Measurements from ENCODE around the gene KDM4B.

The KDM4B gene

DNA sequence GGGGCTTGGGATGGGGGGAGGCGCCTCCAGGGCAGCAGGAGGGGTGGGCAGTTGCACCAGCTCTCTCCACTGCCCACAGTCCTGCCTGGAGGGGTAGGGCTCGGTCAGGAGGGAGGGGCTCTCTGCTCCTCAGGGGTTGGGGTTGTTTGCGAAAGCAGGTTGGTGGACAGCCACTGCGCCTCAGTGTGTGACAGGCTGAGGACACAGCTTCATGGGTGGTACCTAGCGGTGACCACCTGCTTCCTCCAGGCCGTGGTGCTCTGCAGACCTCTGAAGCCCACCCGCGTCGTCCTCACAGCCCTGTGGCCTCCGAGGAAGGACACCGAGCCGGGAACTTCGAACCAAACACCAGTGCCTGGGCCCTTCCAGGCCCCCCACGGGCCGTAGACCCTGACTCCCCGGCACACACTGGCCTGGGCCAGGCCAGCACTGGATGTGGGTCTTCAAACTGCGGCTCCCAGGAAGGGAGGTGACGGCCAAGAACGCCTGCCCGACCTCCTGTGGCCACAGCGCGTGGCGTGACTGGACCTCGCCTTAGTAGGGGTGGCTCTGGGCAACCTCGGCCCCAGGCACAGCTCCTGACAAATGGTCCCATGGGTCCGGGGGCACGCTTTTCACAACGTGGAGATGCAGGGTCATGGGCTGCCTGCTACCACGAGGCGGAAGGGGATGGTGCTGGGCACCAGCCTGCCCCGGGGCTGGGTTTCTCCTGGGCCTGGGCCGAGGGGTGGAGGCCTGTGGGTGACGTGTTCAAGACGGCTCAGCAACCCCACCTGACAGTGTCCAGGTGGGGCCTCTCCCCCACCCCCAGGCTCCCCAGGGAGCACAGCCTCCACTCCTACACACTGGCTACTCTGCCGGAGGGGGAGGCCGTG, 173.2 kb downstream of the KDM4B start:
- DNase-seq = no peak

DNA sequence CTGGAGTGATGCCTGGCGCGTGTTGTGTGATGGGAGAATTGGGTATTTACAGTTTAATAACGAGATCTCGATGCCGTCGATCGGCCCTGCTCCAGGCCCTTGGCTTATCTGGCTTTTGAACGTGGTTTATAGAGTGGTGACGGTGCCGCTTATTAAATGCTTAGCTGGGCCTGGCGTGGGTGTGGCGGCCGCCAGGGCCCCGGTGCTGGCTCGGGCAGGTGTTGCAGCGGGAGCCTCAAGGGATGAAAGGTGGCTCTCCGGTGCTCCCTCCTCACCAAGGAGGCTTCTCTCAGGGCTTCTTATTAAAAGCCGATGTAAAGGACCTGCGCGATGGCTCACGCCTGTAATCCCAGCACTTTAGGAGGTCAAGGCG, 173.8 kb downstream of the KDM4B start:
- no peak for DNase-seq

DNA sequence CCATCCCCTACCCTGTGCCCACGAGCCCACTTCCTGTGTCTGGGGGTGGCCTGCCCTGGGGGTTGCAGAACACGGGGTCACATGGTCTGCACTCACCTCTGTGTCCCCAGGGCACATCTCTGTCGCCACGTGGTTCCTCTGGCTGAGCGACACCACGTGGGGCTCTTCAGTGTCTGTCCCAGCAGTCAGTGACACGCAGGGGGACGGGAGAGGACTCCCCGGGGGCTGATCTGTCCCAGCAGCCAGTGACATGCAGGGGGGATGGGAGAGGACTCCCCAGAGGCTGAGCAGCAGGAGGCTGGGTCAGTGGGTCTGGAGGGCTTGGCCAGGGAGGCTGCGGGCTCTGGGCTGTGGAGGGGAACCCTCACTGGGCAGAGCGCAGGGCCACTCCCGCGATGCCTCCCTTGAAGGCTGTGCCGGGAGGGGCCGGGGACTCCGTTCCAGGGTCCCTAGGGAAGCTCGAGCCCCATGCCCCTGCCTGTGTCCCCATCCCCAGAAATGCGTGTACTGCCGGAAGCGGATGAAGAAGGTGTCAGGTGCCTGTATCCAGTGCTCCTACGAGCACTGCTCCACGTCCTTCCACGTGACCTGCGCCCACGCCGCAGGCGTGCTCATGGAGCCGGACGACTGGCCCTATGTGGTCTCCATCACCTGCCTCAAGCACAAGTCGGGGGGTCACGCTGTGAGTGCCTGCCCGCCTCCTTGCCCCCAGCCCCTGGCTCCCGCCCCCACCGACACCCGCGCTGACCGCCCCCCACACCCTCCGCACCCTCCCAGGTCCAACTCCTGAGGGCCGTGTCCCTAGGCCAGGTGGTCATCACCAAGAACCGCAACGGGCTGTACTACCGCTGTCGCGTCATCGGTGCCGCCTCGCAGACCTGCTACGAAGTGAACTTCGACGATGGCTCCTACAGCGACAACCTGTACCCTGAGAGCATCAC, 174.8 kb downstream of the KDM4B start:
- DNase-seq = no peak

DNA sequence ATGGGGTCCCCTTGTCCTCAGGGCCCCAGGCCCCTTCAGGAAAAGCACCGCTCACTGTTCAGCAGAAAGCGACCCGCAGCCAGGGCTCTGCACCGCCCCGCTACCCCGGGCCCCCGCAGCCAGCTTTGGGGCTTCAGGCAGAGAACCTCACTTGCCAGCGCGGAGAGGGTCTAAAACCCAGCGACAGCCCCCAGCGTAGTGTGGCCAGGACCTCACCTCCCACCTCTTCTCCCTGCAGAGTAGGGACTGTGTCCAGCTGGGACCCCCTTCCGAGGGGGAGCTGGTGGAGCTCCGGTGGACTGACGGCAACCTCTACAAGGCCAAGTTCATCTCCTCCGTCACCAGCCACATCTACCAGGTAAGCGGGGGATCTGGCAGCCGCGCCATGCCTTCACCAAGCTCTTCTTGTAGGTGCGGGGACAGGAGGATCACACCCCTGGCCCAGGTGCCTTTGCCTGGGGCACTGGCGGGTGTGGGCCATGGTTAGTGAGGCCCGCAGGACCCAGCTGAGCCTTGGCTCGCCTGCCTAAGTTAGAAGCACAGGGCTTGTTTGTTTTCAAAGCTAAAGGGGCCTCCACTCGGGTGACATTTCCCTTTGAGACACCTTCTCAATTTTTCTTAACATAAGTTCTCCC, 175.7 kb downstream of the KDM4B start:
- no peak for DNase-seq

DNA sequence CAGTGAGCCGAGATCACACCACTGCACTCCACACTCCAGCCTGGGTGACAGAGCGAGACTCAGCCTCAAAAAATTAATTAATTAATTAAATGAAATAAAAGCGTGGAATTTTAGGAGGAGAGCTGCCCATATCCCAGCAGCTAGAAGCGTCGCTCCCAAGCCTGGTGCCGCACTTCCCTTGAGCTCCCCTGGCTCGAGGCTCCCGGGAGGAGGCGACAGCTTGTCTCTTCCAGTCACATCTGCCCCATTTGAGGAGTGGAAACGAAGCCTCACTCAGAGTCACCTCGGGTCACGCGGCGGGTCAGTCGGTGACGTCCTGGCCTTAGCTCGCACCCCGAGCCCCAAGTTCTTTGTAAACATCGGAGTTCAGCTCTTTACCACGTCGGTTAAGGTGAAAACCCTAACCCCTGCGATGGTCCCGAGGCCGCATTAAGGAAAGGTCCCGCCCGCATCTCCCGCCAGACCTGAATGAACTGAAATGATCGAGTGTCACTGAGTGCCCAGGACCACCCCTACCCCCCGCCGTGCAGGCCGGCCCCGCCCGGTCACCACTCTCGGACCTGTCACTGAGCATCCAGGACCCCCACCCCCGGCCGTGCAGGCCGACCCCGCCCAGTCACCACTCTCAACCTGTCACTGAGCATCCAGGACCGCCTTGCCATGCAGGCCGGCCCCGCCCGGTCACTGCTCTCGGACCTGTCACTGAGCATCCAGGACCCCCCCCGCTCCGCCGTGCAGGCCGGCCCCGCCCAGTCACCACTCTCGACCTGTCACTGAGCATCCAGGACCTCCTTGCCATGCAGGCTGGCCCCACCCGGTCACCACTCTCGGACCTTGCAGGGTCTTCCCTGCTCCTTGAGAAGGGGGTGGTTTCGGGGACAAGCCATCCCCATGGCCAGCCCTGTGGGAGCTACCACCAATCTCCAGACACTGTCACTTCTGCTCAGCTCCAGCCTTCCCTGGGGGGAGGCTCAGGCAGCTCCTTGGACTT, 176.9 kb downstream of the KDM4B start:
- DNase-seq = peak; percentile 20

DNA sequence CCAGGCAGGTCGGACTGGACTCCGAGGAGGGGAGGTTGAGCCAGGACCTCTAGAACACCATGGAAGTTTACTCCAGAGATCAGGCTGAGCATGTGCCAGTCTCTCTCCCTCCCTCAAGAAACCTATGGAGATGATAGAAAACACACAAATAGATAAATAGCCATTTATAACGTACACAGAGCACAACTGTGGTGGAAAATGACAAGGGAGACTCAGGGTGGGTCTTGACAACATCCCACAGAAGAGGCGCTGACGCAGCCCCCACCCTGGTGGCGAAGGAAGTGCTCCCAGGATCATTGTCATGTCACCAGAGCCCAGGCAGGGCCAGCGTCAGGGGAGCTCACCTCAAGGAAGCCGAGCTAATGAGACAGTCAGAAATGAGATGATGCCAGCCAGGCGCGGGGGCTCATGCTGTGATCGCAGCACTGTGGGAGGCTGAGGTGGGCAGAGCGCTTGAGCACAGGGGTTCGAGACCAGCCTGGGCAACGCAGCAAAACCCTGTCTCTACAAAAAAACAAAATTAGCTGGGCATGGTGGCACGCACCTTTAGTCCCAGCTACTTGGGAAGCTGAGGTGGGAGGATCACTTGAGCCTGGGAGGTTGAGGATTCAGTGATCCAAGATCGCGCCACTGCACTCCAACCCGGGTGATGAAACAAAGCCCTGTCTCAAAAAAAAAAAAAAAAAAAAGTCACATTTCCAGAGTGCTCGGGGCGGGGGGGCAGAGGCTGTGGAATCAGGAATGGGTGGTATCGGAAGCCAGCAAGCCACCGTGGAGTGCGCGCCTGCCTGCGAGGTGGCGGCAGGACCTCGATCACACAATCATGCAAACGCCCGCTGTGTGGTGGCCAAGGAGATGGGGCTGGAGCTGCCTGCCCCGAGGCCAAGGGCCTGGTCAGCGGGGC, 178.4 kb downstream of the KDM4B start:
- DNase-seq = no peak

DNA sequence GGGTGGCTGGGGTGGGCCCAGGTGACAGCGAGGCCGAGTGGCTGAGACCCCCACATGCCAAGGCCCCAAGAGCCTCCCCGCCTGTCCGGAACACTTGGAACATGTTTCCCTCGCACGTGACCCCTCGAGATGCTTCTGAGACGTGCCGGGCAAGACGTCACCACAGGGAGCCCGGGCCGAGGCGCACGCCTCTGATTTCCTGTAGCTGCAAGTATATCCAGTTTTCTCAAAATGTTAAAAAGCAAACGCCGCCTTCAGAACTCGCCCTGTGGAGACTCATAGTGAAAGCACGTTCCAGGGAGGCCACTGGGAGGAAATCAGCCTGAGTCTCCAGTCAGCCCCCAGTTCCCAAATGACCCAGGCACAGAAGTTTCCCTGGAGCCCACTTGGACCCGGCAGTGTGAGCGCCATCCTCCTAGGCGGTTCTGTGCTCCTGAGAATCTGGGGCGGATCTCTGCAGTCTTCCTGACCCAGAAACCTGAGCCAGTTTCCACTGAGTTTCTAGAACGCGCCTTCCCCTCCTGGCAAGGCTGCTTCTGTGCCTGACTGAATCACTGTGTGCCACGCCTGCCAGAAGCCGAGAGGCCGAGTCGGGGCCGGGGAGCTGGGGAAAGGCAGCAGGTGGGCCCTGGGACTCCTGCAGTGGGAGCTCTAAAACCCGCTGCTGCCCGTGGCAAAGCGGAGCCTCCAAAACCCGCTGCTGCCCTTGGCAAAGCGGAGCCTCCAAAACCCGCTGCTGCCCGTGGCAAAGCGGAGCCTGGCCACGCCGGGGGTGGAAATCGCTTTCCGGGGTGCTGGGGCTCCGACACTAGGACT, 179.3 kb downstream of the KDM4B start:
- peak; percentile 52 for DNase-seq

DNA sequence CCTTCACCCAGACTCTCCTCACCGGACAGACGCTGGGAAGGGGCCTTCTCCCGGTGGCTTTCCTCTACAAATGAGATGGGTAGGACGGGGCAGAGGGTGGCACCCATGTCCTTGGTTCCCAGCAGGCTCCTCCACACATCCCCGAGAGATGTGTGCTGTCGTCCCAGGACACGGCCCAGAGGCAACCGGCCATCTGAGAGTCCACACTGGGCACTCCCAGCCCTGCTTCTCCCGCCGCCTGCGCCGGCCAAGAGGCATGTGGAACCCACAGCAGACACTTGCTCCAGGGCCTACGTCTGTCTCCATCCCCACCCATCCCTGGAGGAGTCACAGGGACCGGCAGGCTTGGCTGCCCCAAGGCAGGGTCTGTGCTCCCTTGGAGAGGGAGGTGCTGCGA, 179.9 kb downstream of the KDM4B start:
- no peak for DNase-seq

DNA sequence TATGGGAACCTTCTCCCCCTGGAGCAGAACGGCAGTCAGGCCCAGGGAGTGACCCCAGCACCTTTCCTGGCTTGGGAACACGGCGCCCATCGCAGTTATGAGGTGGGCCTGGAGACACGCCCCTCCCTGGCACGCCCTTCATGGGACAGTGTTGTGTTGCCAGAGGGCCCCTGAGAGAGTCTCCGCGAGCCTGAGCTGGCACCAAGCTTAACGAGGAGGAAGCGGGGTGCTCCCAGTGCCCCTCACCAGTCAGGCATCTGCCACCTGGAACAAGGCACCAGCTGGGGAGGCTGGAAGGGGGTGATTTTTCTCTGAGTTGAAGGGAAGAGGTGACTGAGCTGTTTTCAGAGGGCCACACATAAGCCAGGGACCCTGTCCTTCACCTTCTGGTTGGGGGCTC, 180.6 kb downstream of the KDM4B start:
- DNase-seq = no peak

DNA sequence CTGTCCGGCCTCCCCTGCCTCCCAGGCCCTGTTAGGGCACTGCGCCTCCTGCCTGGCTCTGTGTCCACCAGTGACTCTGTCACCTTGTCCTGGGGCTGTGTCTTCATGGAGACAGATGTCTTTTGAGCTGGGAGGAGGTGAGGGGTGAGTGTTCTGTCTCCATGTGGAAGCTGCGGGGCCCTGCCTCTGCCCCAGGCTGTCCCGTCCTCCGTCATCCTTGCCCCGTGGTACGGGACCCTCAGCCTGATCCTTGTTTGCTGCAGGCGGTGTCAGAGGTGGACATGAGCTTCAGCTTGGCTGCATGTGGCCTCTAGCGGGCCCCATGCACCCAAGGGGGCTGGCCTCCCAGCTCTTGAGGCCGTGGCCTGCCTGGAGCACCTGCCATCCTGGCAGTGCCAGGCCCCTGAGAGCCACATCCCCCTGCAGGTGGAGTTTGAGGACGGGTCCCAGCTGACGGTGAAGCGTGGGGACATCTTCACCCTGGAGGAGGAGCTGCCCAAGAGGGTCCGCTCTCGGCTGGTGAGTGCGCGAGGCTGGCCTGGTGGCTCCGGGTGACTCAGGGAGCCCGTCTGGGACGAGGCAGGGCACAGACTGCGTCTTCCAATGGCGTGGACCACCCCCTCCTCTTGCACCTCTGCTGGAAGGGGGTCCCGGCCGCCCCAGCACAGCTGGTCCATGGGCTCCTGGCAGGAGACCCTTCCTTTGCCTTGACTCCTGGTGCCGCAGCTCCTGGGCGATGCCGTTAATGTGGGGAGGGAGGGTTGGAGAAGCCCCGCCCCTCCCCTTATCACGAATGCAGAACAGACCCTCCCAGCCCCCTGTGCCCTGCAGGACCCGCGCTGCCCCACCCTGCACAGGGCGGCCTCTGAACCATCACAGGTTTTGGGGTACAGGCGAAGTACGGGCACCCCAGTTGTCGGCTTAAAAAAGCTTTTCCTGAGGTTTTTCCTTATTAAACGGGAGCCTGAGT, 181.3 kb downstream of the KDM4B start:
- DNase-seq = no peak

DNA sequence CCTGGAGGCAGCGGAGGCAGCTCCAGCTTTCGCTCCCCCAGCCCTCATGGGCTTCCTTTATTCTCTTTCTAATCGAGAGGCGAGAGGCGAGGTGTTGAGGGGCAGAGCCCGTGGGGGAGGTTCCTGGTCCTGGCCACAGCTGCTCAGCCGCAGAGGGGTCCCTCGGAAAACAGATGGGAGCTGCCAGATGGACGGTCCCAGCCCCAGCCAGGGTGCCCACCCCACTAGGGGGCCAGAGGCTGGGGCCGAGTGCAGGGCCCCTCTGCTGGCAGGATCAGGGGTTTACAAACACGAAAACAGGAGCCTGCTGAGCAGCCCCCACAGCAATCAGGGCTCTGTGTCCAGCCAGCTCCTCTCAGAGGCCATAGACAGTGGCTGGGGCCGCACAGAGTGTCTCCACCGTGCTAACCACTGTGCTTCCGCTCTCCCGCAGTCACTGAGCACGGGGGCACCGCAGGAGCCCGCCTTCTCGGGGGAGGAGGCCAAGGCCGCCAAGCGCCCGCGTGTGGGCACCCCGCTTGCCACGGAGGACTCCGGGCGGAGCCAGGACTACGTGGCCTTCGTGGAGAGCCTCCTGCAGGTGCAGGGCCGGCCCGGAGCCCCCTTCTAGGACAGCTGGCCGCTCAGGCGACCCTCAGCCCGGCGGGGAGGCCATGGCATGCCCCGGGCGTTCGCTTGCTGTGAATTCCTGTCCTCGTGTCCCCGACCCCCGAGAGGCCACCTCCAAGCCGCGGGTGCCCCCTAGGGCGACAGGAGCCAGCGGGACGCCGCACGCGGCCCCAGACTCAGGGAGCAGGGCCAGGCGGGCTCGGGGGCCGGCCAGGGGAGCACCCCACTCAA, 182.2 kb downstream of the KDM4B start:
- no peak for DNase-seq

DNA sequence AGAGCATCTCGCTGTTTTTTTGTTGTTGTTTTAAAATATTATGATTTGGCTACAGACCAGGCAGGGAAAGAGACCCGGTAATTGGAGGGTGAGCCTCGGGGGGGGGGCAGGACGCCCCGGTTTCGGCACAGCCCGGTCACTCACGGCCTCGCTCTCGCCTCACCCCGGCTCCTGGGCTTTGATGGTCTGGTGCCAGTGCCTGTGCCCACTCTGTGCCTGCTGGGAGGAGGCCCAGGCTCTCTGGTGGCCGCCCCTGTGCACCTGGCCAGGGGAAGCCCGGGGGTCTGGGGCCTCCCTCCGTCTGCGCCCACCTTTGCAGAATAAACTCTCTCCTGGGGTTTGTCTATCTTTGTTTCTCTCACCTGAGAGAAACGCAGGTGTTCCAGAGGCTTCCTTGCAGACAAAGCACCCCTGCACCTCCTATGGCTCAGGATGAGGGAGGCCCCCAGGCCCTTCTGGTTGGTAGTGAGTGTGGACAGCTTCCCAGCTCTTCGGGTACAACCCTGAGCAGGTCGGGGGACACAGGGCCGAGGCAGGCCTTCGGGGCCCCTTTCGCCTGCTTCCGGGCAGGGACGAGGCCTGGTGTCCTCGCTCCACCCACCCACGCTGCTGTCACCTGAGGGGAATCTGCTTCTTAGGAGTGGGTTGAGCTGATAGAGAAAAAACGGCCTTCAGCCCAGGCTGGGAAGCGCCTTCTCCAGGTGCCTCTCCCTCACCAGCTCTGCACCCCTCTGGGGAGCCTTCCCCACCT, 183.3 kb downstream of the KDM4B start:
- no peak for DNase-seq

DNA sequence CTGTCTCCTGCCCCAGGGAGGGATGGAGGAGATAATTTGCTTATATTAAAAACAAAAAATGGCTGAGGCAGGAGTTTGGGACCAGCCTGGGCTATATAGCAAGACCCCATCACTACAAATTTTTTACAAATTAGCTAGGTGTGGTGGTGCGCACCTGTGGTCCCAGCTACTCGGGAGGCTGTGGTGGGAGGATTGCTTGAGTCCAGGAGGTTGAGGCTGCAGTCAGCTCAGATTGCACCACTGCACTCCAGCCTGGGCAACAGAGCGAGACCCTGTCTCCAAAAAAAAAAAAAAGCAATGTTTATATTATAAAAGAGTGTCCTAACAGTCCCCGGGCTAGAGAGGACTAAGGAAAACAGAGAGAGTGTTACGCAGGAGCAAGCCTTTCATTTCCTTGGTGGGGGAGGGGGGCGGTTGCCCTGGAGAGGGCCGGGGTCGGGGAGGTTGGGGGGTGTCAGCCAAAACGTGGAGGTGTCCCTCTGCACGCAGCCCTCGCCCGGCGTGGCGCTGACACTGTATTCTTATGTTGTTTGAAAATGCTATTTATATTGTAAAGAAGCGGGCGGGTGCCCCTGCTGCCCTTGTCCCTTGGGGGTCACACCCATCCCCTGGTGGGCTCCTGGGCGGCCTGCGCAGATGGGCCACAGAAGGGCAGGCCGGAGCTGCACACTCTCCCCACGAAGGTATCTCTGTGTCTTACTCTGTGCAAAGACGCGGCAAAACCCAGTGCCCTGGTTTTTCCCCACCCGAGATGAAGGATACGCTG, 184.0 kb downstream of the KDM4B start:
- DNase-seq = no peak

DNA sequence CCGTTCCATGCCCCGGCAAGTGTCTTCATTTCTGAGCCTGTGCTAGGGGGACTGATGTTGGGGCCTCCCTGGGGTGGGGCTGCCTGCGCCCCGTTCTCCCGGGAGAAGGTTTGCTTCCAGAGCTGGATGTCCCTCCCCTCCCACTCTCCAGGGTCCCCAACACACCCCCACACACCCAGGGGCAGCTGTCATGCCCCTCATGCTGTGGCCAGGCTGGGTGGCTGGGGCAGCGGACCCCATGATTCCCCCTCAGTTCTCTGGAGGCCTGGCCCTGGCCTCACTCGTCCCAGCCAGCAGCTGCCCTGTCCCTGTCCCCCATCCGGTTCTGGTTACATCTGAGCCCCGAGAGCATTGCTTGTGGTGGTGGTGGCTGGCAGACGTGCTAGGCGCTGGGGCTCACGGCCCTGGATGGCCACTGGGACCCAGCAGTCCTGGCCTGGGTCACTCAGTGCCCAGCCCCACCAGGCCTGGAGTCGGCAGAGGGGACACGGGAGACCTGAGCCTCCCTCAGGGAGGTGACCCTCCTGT, 184.8 kb downstream of the KDM4B start:
- no peak for DNase-seq

DNA sequence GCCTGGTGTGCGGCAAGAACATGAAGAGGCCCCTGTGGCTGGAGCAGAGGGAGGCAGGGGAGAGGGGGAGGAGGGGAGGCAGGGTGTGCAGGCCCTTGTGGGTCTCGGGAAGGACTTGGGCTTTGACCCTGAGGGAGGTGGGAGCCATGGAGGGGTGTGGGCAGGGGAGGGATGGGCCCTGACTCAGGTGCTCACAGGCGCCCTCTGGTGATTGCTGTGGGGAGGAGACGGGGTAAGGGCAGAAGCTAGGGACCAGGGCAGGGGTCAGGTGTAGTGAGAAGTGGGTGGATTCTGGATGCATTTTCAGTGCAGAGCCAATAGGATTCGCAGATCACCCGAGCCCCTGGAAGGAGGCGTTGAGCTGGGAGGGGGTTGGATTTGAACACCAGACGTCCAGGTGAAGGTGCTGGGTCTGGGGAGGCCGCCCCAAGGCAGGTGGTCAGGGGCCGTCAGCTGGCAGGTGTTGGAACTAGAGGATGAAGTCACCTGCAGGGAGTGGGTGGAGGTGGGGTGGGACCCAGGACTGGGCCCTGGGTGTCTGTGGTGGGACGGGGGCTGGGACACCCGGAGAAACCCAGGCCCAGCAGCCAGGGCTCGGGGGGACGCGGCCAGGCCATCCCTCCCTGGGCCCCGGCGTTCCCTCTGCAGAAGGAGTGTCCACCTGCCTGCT, 185.4 kb downstream of the KDM4B start:
- DNase-seq = no peak

All from right hindlimb (tissue), 1 donor.